Kidney epithelial cell (primary cell): Measurements from ENCODE around the gene SNX33. TPM values are rescaled to one million over a fixed set of nuclear protein-coding genes. Genes with fewer than 3 reads are reported as not detected.
"Not testable (repeated sequence)": the region's sequence is repeated elsewhere in the genome, so short reads cannot be mapped to it uniquely, and the experiment has no call there.

Source experiments
- DNase-seq: peaks from one replicate; pipeline ENCODE4 v3.0.0-alpha.2; 2010; ENCODE audit warnings: low read depth
- H3K27me3 ChIP-seq: 2 replicates; pipeline ENCODE4 v1.6.0; 2011; ENCODE audit warnings: low read length; ENCODE audit not compliant: control insufficient read depth, insufficient read depth
- H3K36me3 ChIP-seq: 2 replicates; pipeline ENCODE4 v1.5.1; 2011; ENCODE audit warnings: low read length; ENCODE audit not compliant: control insufficient read depth, insufficient read depth
- H3K4me3 ChIP-seq: 2 replicates; pipeline ENCODE4 v1.5.1; 2011; ENCODE audit warnings: low read depth, mild to moderate bottlenecking, control low read depth, low read length
- total RNA-seq: library from RNA; depleted of rRNA; stranded (reverse); fragments of >200 nt; gene quantifications from 2 replicates; pipeline ENCODE4 v1.2.3, GENCODE V29; 2015
- TF ChIP-seq, protein P1 (sequence below): IDR thresholded peaks from 2 replicates; pipeline ENCODE4 v1.5.1; 2011; ENCODE audit warnings: mild to moderate bottlenecking, moderate library complexity, low read length, control low read depth, inconsistent platforms; ENCODE audit not compliant: insufficient read depth, poor library complexity, severe bottlenecking

The SNX33 gene
- total RNA-seq, 1 donor from 2014 or later, result 23.4 TPM

GRCh38 chr15:75688278-75688557 lies 40.5 kb downstream of the SNX33 start:
- Histone ChIP-seq H3K27me3 (no peaks in the 10 kb centered on the region), H3K36me3 (no peaks in the 10 kb centered on the region), H3K4me3 (no peak overlapping the region)
- DNase-seq, result no peak
- TF ChIP-seq, protein P1, sequence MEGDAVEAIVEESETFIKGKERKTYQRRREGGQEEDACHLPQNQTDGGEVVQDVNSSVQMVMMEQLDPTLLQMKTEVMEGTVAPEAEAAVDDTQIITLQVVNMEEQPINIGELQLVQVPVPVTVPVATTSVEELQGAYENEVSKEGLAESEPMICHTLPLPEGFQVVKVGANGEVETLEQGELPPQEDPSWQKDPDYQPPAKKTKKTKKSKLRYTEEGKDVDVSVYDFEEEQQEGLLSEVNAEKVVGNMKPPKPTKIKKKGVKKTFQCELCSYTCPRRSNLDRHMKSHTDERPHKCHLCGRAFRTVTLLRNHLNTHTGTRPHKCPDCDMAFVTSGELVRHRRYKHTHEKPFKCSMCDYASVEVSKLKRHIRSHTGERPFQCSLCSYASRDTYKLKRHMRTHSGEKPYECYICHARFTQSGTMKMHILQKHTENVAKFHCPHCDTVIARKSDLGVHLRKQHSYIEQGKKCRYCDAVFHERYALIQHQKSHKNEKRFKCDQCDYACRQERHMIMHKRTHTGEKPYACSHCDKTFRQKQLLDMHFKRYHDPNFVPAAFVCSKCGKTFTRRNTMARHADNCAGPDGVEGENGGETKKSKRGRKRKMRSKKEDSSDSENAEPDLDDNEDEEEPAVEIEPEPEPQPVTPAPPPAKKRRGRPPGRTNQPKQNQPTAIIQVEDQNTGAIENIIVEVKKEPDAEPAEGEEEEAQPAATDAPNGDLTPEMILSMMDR, result no peak

GRCh38 chr15:75688831-75689230 lies 41.1 kb downstream of the SNX33 start:
- DNase-seq, result no peak
- Histone ChIP-seq H3K36me3 (no peaks in the 10 kb centered on the region), H3K27me3 (no peaks in the 10 kb centered on the region), H3K4me3 (no peak overlapping the region)
- TF ChIP-seq, protein P1, result no peak

- DNase-seq, H3K4me3 ChIP-seq: not testable (repeated sequence)
These were observed 41.7 kb downstream of the SNX33 start for GRCh38 chr15:75689429-75689828.

DNA sequence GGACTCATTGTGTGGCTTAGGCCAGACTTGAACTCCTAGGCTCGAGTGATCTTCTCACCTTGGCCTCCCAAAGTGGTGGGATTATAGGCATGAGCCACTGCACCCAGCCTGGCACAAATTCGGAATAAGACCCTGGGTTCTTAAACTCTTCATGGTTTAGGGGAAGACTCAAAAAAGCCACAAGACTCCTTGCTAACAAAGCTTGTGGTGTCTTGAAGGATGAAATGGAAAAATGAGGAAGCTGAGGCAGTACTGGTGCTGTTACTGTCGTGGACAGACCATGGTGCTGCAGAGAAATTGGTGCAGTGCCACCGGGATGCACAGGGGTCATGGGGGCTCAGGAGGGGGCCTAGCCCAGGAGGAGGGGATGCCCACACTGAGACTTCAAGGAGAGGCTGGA lies 44.6 kb downstream of the SNX33 start:
- DNase-seq, H3K27me3 ChIP-seq, H3K36me3 ChIP-seq: not testable (repeated sequence)

More at GRCh38 chr15:75689429-75689828, 41.7 kb downstream of the SNX33 start:
- not testable (repeated sequence) for H3K36me3 ChIP-seq, H3K27me3 ChIP-seq

GRCh38 chr15:75693028-75693427 lies 45.3 kb downstream of the SNX33 start:
- H3K36me3 ChIP-seq, H3K4me3 ChIP-seq, H3K27me3 ChIP-seq, DNase-seq: not testable (repeated sequence)

More for the DNA sequence above, 44.6 kb downstream of the SNX33 start:
- H3K4me3 ChIP-seq, result not testable (repeated sequence)

GRCh38 chr15:75693501-75694240 lies 46.0 kb downstream of the SNX33 start:
- Histone ChIP-seq H3K36me3 (no peaks in the 10 kb centered on the region), H3K27me3 (no peaks in the 10 kb centered on the region), H3K4me3 (no peak overlapping the region)
- TF ChIP-seq, protein P1, result no peak
- no peak for DNase-seq

GRCh38 chr15:75694241-75695182 lies 46.8 kb downstream of the SNX33 start:
- Histone ChIP-seq H3K36me3 (no peaks in the 10 kb centered on the region), H3K27me3 (no peaks in the 10 kb centered on the region), H3K4me3 (no peak overlapping the region)
- peak; percentile 75 for DNase-seq
- TF ChIP-seq, protein P1, result peak; percentile 64
